HG03469 (cell line): ENCODE measurements around the gene STRA8.

Experiments
- ATAC-seq: cut with Tn5 transposase; IDR thresholded peaks from one replicate; pipeline ENCODE4 v1.9.1; 2021; ENCODE audit warnings: mild to moderate bottlenecking, moderate library complexity, moderate number of reproducible peaks; ENCODE audit not compliant: unreplicated experiment

Gene STRA8

GRCh38 chr7:135236727-135237126, 3.1 kb downstream of the STRA8 start:
- peak; percentile 73 for ATAC-seq

GRCh38 chr7:135238112-135238744, 4.6 kb downstream of the STRA8 start:
- ATAC-seq = no peak

GRCh38 chr7:135239263-135239662, 5.6 kb downstream of the STRA8 start:
- no peak for ATAC-seq

GRCh38 chr7:135240441-135240840, 6.8 kb downstream of the STRA8 start:
- ATAC-seq = no peak

- ATAC-seq = no peak
Observed at GRCh38 chr7:135242096-135242684, 8.6 kb downstream of the STRA8 start.

GRCh38 chr7:135245226-135246190, 11.9 kb downstream of the STRA8 start:
- ATAC-seq = no peak

- ATAC-seq = no peak
Observed at GRCh38 chr7:135246191-135246825, 12.7 kb downstream of the STRA8 start.

GRCh38 chr7:135247746-135248471, 14.3 kb downstream of the STRA8 start:
- ATAC-seq = no peak

GRCh38 chr7:135248546-135248945, 14.9 kb downstream of the STRA8 start:
- no peak for ATAC-seq

- peak; percentile 32 for ATAC-seq
Observed at GRCh38 chr7:135251496-135252391, 18.1 kb downstream of the STRA8 start.

GRCh38 chr7:135253851-135254771, 20.5 kb downstream of the STRA8 start:
- ATAC-seq = no peak

GRCh38 chr7:135257790-135258189, 24.2 kb downstream of the STRA8 start:
- no peak for ATAC-seq

- ATAC-seq = no peak
Observed at GRCh38 chr7:135258585-135258984, 24.9 kb downstream of the STRA8 start.

GRCh38 chr7:135259702-135260101, 26.1 kb downstream of the STRA8 start:
- ATAC-seq = no peak

- no peak for ATAC-seq
Observed at GRCh38 chr7:135260470-135260869, 26.8 kb downstream of the STRA8 start.

- no peak for ATAC-seq
Observed at GRCh38 chr7:135260930-135261721, 27.5 kb downstream of the STRA8 start.

GRCh38 chr7:135262623-135263320, 29.1 kb downstream of the STRA8 start:
- no peak for ATAC-seq
